Measurements from ENCODE around the gene DGUOK.

- TF ChIP-seq CTCF (IDR thresholded peaks at IDR 0.05; ENCODE audit: low read length), result no peak
- no peak for TF ChIP-seq EZH2 (IDR thresholded peaks at IDR 0.05; ENCODE audit: borderline replicate concordance, low read length)
Observed at GRCh38 chr2:73893764-73894474, 32.8 kb upstream of the DGUOK start.

All from OCI-LY1 (cell line).